ENCODE results near the gene SYT13. TPM values are rescaled to one million over a fixed set of nuclear protein-coding genes. Genes with fewer than 3 reads are reported as not detected.

The SYT13 gene
- total and polyA plus RNA-seq, 10 of the 15 experiments (the other 5 are each of a cell fraction or from before 2014, with no cell fraction given), result not detected

- H3K79me2 ChIP-seq (ENCODE audit: control insufficient read depth, insufficient read depth, low read length), result no peaks in the 10 kb centered on the region
- no peak for ATAC-seq
- no peaks in the 10 kb centered on the region; the same call in 1 of the 2 replicates for H4K20me1 ChIP-seq (ENCODE audit: control insufficient read depth, insufficient read depth)
- intact Hi-C loops (cut with micrococcal nuclease; ENCODE audit: unreplicated experiment), result no loop called here
- no peaks in the 10 kb centered on the region; the same call in 2 of the 3 replicates for H3K9me3 ChIP-seq (replicated peaks; ENCODE audit: control insufficient read depth, insufficient read depth, low read length)
- H3K27me3 ChIP-seq (replicated peaks in 1 of 2; ENCODE audit: control insufficient read depth in 2 of 2, insufficient read depth in 2 of 2, low read length in 1 of 2), result peaks cover 0 to 2% of the 10 kb centered on the region in 2 experiments; a peak in 2 of 4 replicates
- no peak overlapping the region for H2AFZ ChIP-seq (ENCODE audit: control insufficient read depth, low read depth, low read length)
- in situ Hi-C loops (cut with MboI), result no loop called here
- BruUV-seq (replicated peaks), result no TSS peak
- 50% methylated on average over 1 of the region's 1 CpG for WGBS (ENCODE audit: insufficient coverage, insufficient replicate concordance, low lambda C conversion rate, missing lambda C conversion rate)
- RAD21 ChIA-PET (ENCODE audit: unreplicated experiment), result no interaction called here
- no peak for FAIRE-seq
- SMC1A ChIA-PET (ENCODE audit: uncharacterized antibody, unreplicated experiment), result no interaction called here
- H3K4me1 ChIP-seq (ENCODE audit: control insufficient read depth, insufficient read depth, low read length), result no peaks in the 10 kb centered on the region
- no peak for DNase-seq (ENCODE audit: low read depth, low spot score)
- no peak overlapping the region for H3K4me3 ChIP-seq
- no peak overlapping the region for H3K27ac ChIP-seq (ENCODE audit: control insufficient read depth, insufficient read depth)
- H3K36me3 ChIP-seq (ENCODE audit: control insufficient read depth in 2 of 2, insufficient read depth in 2 of 2, low read length in 1 of 2), result no peaks in the 10 kb centered on the region
- H3K9ac ChIP-seq (ENCODE audit: control insufficient read depth, insufficient read depth, low read length), result no peak overlapping the region
- TF ChIP-seq MTA3 (IDR thresholded peaks at IDR 0.05; ENCODE audit: borderline replicate concordance, low read length), result no peak
- TF ChIP-seq TAF1 (IDR thresholded peaks at IDR 0.05; ENCODE audit: borderline replicate concordance, low read depth, low read length), result no peak
- TF ChIP-seq SP1 (IDR thresholded peaks at IDR 0.05; ENCODE audit: low read depth, low read length), result no peak
- no peak for TF ChIP-seq PKNOX1 (IDR thresholded peaks at IDR 0.05)
- no peak for TF ChIP-seq PAX5 (IDR thresholded peaks at IDR 0.05; ENCODE audit: borderline replicate concordance, low read depth, low read length)
- no peak for TF ChIP-seq NR2F1 (conservative IDR thresholded peaks at IDR 0.05)
- no peak for TF ChIP-seq E2F8 (IDR thresholded peaks at IDR 0.05; ENCODE audit: low read depth, partially characterized antibody)
- no peak for TF ChIP-seq ZNF217 (IDR thresholded peaks at IDR 0.05)
- TF ChIP-seq EZH2 (IDR thresholded peaks at IDR 0.05; ENCODE audit: borderline replicate concordance, control insufficient read depth, low read depth, low read length), result no peak
- no peak for TF ChIP-seq YY1 (IDR thresholded peaks at IDR 0.05; ENCODE audit: low read depth, low read length)
- no peak for TF ChIP-seq GABPA (IDR thresholded peaks at IDR 0.05; ENCODE audit: low read depth)
- no peak for TF ChIP-seq ZBTB40 (IDR thresholded peaks at IDR 0.05; ENCODE audit: borderline replicate concordance)
- TF ChIP-seq SREBF1 (IDR thresholded peaks at IDR 0.05; ENCODE audit: low read length), result no peak
- TF ChIP-seq ZNF207 (IDR thresholded peaks at IDR 0.05; ENCODE audit: borderline replicate concordance), result no peak
- CTCF ChIA-PET, result no interaction called here
- no peak overlapping the region for H3K4me2 ChIP-seq (ENCODE audit: control insufficient read depth, insufficient read depth)
- POLR2A ChIA-PET, result no interaction called here
Observed at GRCh38 chr11:45239733-45240132, 46.4 kb downstream of the SYT13 start.

All from GM12878 (cell line).